Ovary (tissue), 9 donors: ENCODE data around the gene ADAMTS2. TPM values are rescaled to one million over a fixed set of nuclear protein-coding genes. Genes with fewer than 3 reads are reported as not detected.
A peak's percentile ranks its signal among the peaks of the same experiment; 100 is the strongest.

Source experiments
- DNase-seq, 5 donors: peaks; one replicate each; pipeline ENCODE4 v3.0.0-alpha.2; 2019 to 2020
- H3K27ac ChIP-seq, 2 donors: fragments of 200-600 bp; one replicate each; pipeline versions ENCODE4 v1.5.1 to v1.8.0; 2019 to 2022
- H3K27me3 ChIP-seq: fragments of 200-600 bp; one replicate; pipeline ENCODE4 v1.8.0; 2022
- H3K36me3 ChIP-seq: fragments of 200-600 bp; sonication (generic); one replicate; pipeline ENCODE4 v1.5.1; 2019
- H3K4me1 ChIP-seq: one replicate; pipeline ENCODE4 v1.8.1; 2013; ENCODE audit warnings: mild to moderate bottlenecking, moderate library complexity; ENCODE audit not compliant: insufficient read depth
- H3K4me3 ChIP-seq: fragments of 200-600 bp; sonication (generic); one replicate; pipeline ENCODE4 v1.5.1; 2017
- H3K9me3 ChIP-seq, 2 donors: fragments of 200-600 bp in 1 of 2; sonication (generic) in 1 of 2; one replicate each; pipeline versions ENCODE4 v1.5.1 to v1.8.1; 2013 to 2019; ENCODE audit warnings: mild to moderate bottlenecking in 1 of 2, moderate library complexity in 1 of 2
- EP300 ChIP-seq: sonication (generic); formaldehyde crosslinking; IDR thresholded peaks from one replicate; pipeline ENCODE4 v1.6.1; 2017; ENCODE audit warnings: antibody characterized with exemption
- POLR2A ChIP-seq: fragments of 450-650 bp; IDR thresholded peaks from one replicate; pipeline ENCODE4 v1.6.1; 2017; ENCODE audit warnings: antibody characterized with exemption, mild to moderate bottlenecking, moderate library complexity
- WGBS, 3 donors: extraction: QIAGEN DNeasy Blood & Tissue Kit in 1 of 3; methylation state at CpG; one replicate each; pipeline versions ENCODE4 v1.1.5 to v1.1.7; 2013 to 2017; 5-methylcytosine and 5-hydroxymethylcytosine counted together
- intact Hi-C, 4 donors: fragments of 100-400 bp; cut with DNase I; formaldehyde crosslinking; loops; one replicate each; pipeline versions ENCODE4 v1.11.0 to v1.15.1; 2022 to 2023
- polyA plus RNA-seq, 2 donors: library from polyadenylated mRNA; stranded (reverse); fragments of 200-250 nt in 1 of 2; fragments of 350-450 nt in 1 of 2; fragmentation: Illumina TruSeq in 1 of 2; extraction: RNeasy Lipid Tissue Mini Kit (QIAGEN cat#74804) in 1 of 2; gene quantifications; one replicate each; pipeline ENCODE4 v1.2.3, GENCODE V29; 2013 to 2014
- total RNA-seq, 7 donors: library from RNA; depleted of rRNA in 2 of 7; stranded (reverse); fragments of >200 nt in 2 of 7; fragmentation: NEBNext Ultra II Directional in 3 of 7; extraction: Animal tissue kit (Norgen Biotek cat#: 25700) in 3 of 7; gene quantifications; one replicate each; pipeline versions ENCODE4 v1.1.0 to v1.2.4, GENCODE V29; 2016 to 2023
- TF ChIP-seq, protein P1 (sequence below), 3 donors: fragments of 450-650 bp in 2 of 3; fragments of 200-600 bp in 1 of 3; IDR thresholded peaks; one replicate each; pipeline versions ENCODE4 v1.5.1 to v1.8.0; 2016 to 2022; ENCODE audit warnings: antibody characterized with exemption in 3 of 3, mild to moderate bottlenecking in 1 of 3
- donor health status: DM: no; HTN: no; CAD: no; lungs with moderate emphysema.
- donor health status: DM: no; HTN: no; CAD: no.
- donor health status: Bipolar disorder and iron deficiency.
- donor health status: DM: yes; HTN: yes; CAD: no.
- donor health status: DM: no; HTN: no; CAD: no.
- donor health status: DM: yes; HTN: yes; CAD: no.

ADAMTS2 gene
- total and polyA plus RNA-seq, 9 donors: 7.9 to 31.8 (median 11.5) TPM

DNA sequence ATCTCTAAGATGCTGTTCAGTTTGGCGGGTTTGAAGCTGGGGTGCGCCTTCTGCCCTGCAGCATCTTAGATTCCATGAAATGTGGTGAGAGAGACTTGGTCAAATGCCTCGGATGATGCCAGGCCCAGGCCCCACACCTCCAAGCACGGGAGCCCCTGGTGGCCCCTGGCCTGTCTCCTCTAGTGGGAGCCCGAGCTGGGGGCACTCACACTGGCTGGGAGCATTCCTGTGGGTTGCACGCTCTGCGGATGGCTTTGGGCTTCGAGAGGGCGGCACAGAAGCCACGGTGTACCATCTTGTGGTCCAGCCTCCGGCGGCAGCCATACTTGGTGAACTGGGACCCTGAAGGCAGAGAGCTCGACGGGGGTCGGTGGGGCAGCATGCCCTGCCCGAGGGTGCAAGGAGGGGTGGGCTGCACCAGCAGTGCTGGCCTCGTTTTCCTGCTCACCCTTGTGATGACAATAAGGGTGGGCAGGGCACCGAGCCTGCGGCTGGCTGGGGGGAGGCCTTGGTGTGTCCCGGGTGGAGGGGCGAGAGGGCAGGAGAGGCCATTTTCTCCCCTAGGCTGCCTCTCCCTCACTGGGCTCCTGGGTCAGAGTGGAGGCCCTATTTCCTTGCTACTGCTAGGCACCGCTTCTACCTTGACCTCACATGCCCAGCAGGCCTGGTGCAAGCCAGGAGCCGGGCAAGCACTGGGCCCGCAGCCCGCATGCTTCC lies 219.3 kb downstream of the ADAMTS2 start:
- Histone ChIP-seq H3K27ac (no peak overlapping the region), H3K36me3 (no peaks in the 10 kb centered on the region), H3K4me3 (no peak overlapping the region), H3K4me1 (no peaks in the 10 kb centered on the region), H3K9me3 (no peaks in the 10 kb centered on the region), H3K27me3 (no peaks in the 10 kb centered on the region)
- peak in 1 of 5 donors; percentile 12 for DNase-seq
- TF ChIP-seq POLR2A (no peak), EP300 (no peak)
- TF ChIP-seq, protein P1, sequence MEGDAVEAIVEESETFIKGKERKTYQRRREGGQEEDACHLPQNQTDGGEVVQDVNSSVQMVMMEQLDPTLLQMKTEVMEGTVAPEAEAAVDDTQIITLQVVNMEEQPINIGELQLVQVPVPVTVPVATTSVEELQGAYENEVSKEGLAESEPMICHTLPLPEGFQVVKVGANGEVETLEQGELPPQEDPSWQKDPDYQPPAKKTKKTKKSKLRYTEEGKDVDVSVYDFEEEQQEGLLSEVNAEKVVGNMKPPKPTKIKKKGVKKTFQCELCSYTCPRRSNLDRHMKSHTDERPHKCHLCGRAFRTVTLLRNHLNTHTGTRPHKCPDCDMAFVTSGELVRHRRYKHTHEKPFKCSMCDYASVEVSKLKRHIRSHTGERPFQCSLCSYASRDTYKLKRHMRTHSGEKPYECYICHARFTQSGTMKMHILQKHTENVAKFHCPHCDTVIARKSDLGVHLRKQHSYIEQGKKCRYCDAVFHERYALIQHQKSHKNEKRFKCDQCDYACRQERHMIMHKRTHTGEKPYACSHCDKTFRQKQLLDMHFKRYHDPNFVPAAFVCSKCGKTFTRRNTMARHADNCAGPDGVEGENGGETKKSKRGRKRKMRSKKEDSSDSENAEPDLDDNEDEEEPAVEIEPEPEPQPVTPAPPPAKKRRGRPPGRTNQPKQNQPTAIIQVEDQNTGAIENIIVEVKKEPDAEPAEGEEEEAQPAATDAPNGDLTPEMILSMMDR (IDR thresholded peaks at IDR 0.05): no peak
- 93 to 95% (median 94%) methylated on average over 24 to 25 of the region's 25 CpGs for WGBS, 3 donors
- intact Hi-C loops: no loop called here

DNA sequence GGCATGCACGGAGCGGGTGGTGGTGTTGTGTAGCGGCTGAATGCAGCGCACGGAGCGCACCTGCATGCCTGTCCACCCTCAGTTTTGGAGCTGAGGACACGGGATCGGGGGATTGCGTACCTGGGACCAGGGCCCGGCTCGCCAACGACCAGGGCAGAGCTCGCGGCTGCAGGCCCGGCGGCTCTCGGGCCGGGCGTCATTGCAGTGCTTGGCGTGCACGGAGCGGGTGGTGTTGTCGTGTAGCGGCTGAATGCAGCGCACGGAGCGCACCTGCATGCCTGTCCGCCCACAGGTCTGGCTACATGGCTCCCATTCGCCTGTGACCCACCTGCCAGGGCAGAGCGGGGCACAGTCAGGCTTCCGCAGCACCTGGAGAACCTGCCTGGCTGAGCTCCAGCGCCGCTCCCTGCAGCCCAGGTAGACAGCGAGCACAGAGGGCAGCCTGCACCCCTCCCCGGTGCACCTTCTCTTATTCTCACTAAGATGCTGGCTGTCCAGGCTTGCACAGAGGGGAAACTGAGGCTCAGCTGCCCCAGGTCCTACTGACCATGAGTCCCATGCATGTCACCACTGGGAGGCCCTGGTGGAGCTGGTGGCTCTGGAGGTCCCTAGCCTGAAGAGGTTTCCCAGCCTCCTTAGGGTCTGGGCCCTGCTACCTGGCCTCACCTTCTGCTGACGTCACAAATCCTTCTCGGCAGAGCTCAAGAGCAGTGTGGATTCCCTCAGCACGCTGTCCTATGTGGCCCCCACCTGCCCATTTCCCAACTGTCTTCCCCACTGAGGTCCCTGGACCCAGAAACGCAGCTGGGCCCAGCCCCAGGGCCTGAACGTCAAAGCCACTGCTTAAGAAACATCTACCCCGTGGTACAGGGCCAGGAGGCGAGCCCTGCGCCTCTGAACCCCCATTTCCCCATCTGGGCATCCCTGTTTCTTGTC lies 220.1 kb downstream of the ADAMTS2 start:
- H3K4me3 ChIP-seq: no peak overlapping the region
- intact Hi-C loops: no loop called here
- H3K36me3 ChIP-seq: no peaks in the 10 kb centered on the region
- H3K27ac ChIP-seq: no peak overlapping the region
- DNase-seq: peak in 1 of 5 donors; percentile 9
- H3K9me3 ChIP-seq: no peaks in the 10 kb centered on the region
- no peaks in the 10 kb centered on the region for H3K4me1 ChIP-seq
- TF ChIP-seq POLR2A (no peak), EP300 (no peak)
- TF ChIP-seq, protein P1 (IDR thresholded peaks at IDR 0.05): no peak
- no peaks in the 10 kb centered on the region for H3K27me3 ChIP-seq
- 94 to 95% (median 94%) methylated on average over 43 of the region's 43 CpGs for WGBS, 3 donors

DNA sequence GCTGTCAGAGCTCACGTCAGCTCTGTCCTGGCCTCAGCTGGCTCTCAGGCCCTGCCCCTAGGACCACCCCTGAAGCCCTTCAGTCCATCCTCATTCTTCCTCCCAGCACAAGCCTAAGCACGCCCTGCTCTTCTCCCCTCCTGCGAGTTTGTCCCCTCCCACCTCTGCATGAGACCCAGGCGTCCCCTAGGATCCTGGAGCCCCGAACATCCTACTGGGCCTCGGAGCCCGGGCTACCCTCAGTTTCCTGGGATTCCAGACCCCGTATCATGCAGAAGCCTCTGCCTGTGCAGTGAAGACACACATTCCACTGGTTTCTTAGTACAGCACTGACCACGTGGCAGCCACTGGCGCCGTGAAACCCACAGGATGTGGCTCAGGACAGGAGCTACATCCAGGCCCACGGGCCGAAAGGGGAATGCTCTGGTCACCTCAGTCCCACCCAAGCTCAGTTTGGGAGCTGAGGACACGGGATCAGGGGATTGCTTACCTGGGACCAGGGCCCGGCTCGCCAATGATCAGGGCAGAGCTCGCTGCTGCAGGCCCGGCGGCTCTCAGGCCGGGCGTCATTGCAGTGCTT lies 220.9 kb downstream of the ADAMTS2 start:
- intact Hi-C loops: no loop called here
- Histone ChIP-seq H3K36me3 (no peaks in the 10 kb centered on the region), H3K27me3 (no peaks in the 10 kb centered on the region), H3K4me3 (no peak overlapping the region), H3K27ac (no peak overlapping the region), H3K4me1 (no peaks in the 10 kb centered on the region), H3K9me3 (no peaks in the 10 kb centered on the region)
- TF ChIP-seq POLR2A: no peak
- TF ChIP-seq, protein P1 (IDR thresholded peaks at IDR 0.05): no peak
- no peak for TF ChIP-seq EP300
- DNase-seq: no peak
- 93 to 96% (median 96%) methylated on average over 21 of the region's 21 CpGs for WGBS, 3 donors

DNA sequence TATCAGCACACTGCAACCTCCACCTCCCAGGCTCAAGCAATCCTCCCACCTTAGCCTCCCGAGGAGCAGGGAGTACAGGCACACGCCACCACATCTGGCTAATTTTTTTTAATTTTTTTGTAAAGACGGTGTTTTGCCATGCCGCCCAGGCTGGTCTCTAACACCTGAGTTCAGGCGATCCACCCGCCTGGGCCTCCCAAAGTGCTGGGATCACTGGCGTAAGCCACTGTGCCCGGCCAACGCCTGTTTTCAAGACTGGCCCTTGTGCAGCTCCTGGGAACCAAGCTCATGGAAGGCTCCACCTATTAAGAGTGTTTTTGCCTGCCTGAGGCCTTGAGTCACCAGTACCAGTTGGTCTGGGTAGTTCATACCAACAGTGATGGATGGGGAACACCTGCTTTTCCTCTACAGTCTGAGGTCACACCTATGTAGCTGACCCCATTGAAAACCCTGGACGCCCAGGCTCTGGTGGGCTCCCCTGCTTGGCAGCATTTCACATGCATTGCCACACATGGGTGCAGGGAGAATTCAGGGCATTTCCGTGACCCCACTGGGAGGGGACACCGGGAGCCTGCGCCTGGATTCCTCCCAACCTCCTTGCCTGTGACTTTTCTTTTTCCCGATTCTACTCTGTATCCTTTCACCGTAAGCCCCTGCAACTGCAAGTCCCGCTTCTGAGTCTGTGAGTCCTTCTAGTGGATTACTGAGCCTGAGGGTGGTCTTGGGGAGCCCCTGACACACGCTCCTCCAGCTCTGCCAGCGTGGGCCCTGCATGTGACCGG lies 221.6 kb downstream of the ADAMTS2 start:
- DNase-seq: no peak
- intact Hi-C loops: no loop called here
- WGBS, 3 donors: 93 to 96% (median 95%) methylated on average over 19 of the region's 19 CpGs

More for the DNA sequence above, 221.6 kb downstream of the ADAMTS2 start:
- H3K4me3 ChIP-seq: no peak overlapping the region
- TF ChIP-seq, protein P1 (IDR thresholded peaks at IDR 0.05): no peak
- TF ChIP-seq POLR2A: no peak
- TF ChIP-seq EP300: no peak
- H3K36me3 ChIP-seq: no peaks in the 10 kb centered on the region
- H3K9me3 ChIP-seq: no peaks in the 10 kb centered on the region
- no peaks in the 10 kb centered on the region for H3K27me3 ChIP-seq
- no peaks in the 10 kb centered on the region for H3K4me1 ChIP-seq
- H3K27ac ChIP-seq: no peak overlapping the region
